Measurements from ENCODE around the gene MZT2A.
"Not testable (repeated sequence)": the region's sequence is repeated elsewhere in the genome, so short reads cannot be mapped to it uniquely, and the experiment has no call there.

MZT2A gene

DNA sequence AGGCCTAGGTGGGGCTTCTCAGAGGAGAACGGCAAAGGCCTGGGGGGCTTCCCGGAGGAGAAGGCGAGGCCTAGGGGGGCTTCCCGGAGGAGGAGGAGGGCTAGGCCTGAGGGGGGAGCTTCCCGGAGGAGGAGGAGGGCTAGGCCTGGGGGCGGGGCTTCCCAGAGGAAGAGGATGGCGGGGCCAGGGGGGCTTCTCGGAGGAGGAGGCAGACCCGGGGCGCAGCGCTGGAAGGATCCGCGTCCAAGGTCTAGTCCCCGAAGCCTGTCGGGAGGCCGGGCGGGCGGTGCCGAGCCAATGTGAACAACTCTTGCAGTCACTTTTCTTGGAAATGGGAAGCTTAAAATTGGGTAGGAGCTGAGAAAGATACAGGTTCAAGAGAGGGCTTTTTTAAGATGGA, 46.3 kb downstream of the MZT2A start:
- DNase-seq: no peak

DNA sequence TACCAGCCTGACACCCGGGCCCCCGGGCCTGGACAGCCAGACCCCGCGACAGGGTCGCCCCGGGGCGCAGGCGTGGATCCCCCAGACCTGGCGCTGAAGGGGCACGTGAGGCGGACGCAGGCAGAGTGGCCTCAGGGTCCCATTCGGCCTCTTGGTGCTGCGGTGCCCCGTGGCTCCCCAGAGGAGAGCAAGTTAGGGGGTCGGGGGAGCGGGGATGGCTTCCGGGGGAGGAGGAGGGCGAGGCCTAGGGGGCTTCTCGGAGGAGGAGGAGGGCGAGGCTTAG, 46.7 kb downstream of the MZT2A start:
- DNase-seq: not testable (repeated sequence)

DNA sequence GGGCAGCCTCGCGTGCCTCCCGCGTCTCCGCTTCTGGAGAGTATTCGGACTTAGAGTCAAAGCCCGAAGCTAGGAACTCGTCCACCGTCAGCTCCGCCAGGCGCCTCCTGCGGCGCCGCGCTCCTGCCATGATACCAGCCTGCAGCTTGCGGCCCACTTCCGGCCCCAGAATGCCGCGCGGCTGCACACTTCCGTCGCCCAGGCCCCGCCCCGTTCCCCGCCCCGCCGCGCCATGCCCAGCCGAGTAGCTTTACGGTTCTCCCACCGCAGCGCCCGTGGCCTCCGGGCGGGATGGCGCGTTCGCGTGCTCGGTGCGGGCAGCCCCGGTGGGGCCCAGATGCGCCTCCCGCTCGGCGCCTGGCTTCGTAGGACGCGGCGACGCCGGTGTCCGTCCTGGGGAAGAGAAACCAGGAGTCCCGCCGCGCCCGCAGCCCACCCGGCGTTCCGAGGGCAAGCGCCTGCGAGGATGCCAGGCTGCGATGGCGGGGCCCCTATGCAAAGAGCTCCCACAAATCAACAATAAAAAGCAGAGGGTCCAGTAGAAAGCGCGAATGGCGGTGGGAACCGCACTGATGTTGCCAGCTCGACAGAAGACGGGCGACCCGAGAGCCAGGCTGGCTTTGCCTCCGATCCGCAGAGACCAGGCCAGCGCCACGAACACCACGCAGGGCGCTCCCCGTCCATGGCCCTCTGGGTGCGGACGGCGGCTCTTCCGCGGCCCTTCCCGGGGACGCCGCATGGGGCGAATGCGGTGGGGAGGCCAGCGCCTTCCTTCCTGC, 47.3 kb downstream of the MZT2A start:
- not testable (repeated sequence) for DNase-seq

- DNase-seq: not testable (repeated sequence)
These were observed 51.3 kb downstream of the MZT2A start for GRCh38 chr2:131440742-131441468.

Data from NCI-H526 treated with DMSO at 0.1 percent for 48 hours (cell line).